ENCODE measurements around the gene ETV7. TPM values are rescaled to one million over a fixed set of nuclear protein-coding genes. Genes with fewer than 3 reads are reported as not detected.

ETV7 gene
- total RNA-seq, 2 donors from 2014 or later: 0.66 to 0.78 TPM

- TF ChIP-seq POLR2A (IDR thresholded peaks at IDR 0.05): no peak
- no peak for TF ChIP-seq CTCF (IDR thresholded peaks at IDR 0.05)
- DNase-seq (no peak), ATAC-seq (no peak)
- H3K27me3 ChIP-seq: no peaks in the 10 kb centered on the region
- H3K36me3 ChIP-seq (replicated peaks in 1 of 2; ENCODE audit: insufficient read depth in 1 of 2, low read depth in 2 of 2): no peaks in the 10 kb centered on the region
- H3K4me1 ChIP-seq: peaks cover 40% of the 10 kb centered on the region
- no peak overlapping the region for H3K27ac ChIP-seq
- whole genome bisulfite sequencing, 2 donors: 94 to 100% methylated on average over 1 of the region's 1 CpG
- H3K4me3 ChIP-seq: no peak overlapping the region
- intact Hi-C loops (cut with DNase I): no loop called here
- no peaks in the 10 kb centered on the region for H3K9me3 ChIP-seq
These were observed 49.7 kb downstream of the ETV7 start for GRCh38 chr6:36337814-36338213.

- Histone ChIP-seq H3K4me1 (peaks cover 40% of the 10 kb centered on the region), H3K9me3 (no peaks in the 10 kb centered on the region), H3K4me3 (no peak within 1 kb of the TSS), H3K27me3 (no peaks in the 10 kb centered on the region), H3K27ac (no peak within 1 kb of the TSS), H3K36me3 (replicated peaks in 1 of 2; ENCODE audit: insufficient read depth in 1 of 2, low read depth in 2 of 2) (no peaks in the 10 kb centered on the region)
- intact Hi-C loops (cut with DNase I): no loop called here
- WGBS, 2 donors: 47 to 77% methylated on average over 3 of the region's 3 CpGs
- TF ChIP-seq POLR2A (IDR thresholded peaks at IDR 0.05) (peak in 1 of 3 donors; percentile 17), CTCF (IDR thresholded peaks at IDR 0.05) (no peak)
- DNase-seq (no peak), ATAC-seq (no peak)
These were observed 50.7 kb downstream of the ETV7 start, which contains the start of gene BNIP5 for GRCh38 chr6:36336779-36337241. BNIP5 (minus strand) TSS chr6:36336888; CDS start chr6:36330690, 6,198 bp downstream.

- H3K4me1 ChIP-seq: peaks cover 38% of the 10 kb centered on the region
- DNase-seq: no peak
- WGBS, 2 donors: 78 to 80% methylated on average over 5 of the region's 5 CpGs
- intact Hi-C loops (cut with DNase I): no loop called here
- H3K4me3 ChIP-seq: no peak overlapping the region
- no peaks in the 10 kb centered on the region for H3K36me3 ChIP-seq (replicated peaks in 1 of 2; ENCODE audit: insufficient read depth in 1 of 2, low read depth in 2 of 2)
- no peaks in the 10 kb centered on the region for H3K27me3 ChIP-seq
- ATAC-seq: no peak
- no peaks in the 10 kb centered on the region for H3K9me3 ChIP-seq
- no peak for TF ChIP-seq CTCF (IDR thresholded peaks at IDR 0.05)
- no peak for TF ChIP-seq POLR2A (IDR thresholded peaks at IDR 0.05)
- H3K27ac ChIP-seq: no peak overlapping the region
These were observed 51.2 kb downstream of the ETV7 start for GRCh38 chr6:36336208-36336710.

GRCh38 chr6:36335465-36336207 lies 51.8 kb downstream of the ETV7 start:
- Histone ChIP-seq H3K27me3 (no peaks in the 10 kb centered on the region), H3K27ac (peak overlapping the region in 3 of 4 donors; percentile 29 to 68 (median 56)), H3K36me3 (replicated peaks in 1 of 2; ENCODE audit: insufficient read depth in 1 of 2, low read depth in 2 of 2) (no peaks in the 10 kb centered on the region), H3K4me3 (no peak overlapping the region), H3K9me3 (no peaks in the 10 kb centered on the region), H3K4me1 (peaks cover 32% of the 10 kb centered on the region)
- DNase-seq (no peak), ATAC-seq (peak; percentile 4)
- intact Hi-C loops (cut with DNase I): no loop called here
- 52 to 62% methylated on average over 12 to 14 of the region's 14 CpGs for WGBS, 2 donors
- TF ChIP-seq CTCF (IDR thresholded peaks at IDR 0.05) (no peak), POLR2A (IDR thresholded peaks at IDR 0.05) (no peak)

All from body of pancreas (tissue), 4 donors.